Peyer's patch (tissue), 4 donors: ENCODE results near the gene NDRG4. TPM values are rescaled to one million over a fixed set of nuclear protein-coding genes. Genes with fewer than 3 reads are reported as not detected.

Experiments used
- DNase-seq, 3 donors: peaks; one replicate each; pipeline ENCODE4 v3.0.0-alpha.2; 2017 to 2019
- H3K27ac ChIP-seq, 4 donors: fragments of 200-600 bp; sonication (generic); one replicate each; pipeline ENCODE4 v1.5.1; 2016 to 2019
- H3K27me3 ChIP-seq, 2 donors: fragments of 200-600 bp; sonication (generic); one replicate each; pipeline ENCODE4 v1.5.1; 2019
- H3K36me3 ChIP-seq, 3 donors: fragments of 200-600 bp; sonication (generic); one replicate each; pipeline ENCODE4 v1.5.1; 2016 to 2019
- H3K4me1 ChIP-seq, 4 donors: fragments of 200-600 bp; sonication (generic); one replicate each; pipeline ENCODE4 v1.5.1; 2016 to 2019
- H3K4me3 ChIP-seq, 4 donors: fragments of 200-600 bp; sonication (generic); 1 replicate in 3 of 4; 2 replicates in 1 of 4; pipeline ENCODE4 v1.5.1; 2016 to 2019; ENCODE audit warnings: mild to moderate bottlenecking in 1 of 4
- H3K9me3 ChIP-seq, 4 donors: fragments of 200-600 bp; sonication (generic); one replicate each; pipeline ENCODE4 v1.5.1; 2016 to 2019; ENCODE audit warnings: mild to moderate bottlenecking in 1 of 4
- POLR2A ChIP-seq, 2 donors: fragments of 450-650 bp; IDR thresholded peaks; one replicate each; pipeline ENCODE4 v1.5.1; 2017; ENCODE audit warnings: antibody characterized with exemption in 2 of 2, mild to moderate bottlenecking in 2 of 2, moderate library complexity in 2 of 2
- total RNA-seq, 4 donors: library from RNA; depleted of rRNA; stranded (reverse); fragments of >200 nt; gene quantifications; one replicate each; pipeline ENCODE4 v1.1.0, GENCODE V29; 2016
- TF ChIP-seq, protein P1 (sequence below), 6 experiments: fragments of 450-650 bp in 4 of 6; fragments of 200-600 bp in 2 of 6; sonication (generic) in 1 of 6; IDR thresholded peaks; one replicate each; pipeline ENCODE4 v1.5.1; 2017 to 2019; ENCODE audit warnings: antibody characterized with exemption in 6 of 6, mild to moderate bottlenecking in 3 of 6, moderate library complexity in 1 of 6

NDRG4 gene
- total RNA-seq, 4 donors from 2014 or later: 2.1 to 7.1 (median 4.9) TPM; not detected in 1

DNA sequence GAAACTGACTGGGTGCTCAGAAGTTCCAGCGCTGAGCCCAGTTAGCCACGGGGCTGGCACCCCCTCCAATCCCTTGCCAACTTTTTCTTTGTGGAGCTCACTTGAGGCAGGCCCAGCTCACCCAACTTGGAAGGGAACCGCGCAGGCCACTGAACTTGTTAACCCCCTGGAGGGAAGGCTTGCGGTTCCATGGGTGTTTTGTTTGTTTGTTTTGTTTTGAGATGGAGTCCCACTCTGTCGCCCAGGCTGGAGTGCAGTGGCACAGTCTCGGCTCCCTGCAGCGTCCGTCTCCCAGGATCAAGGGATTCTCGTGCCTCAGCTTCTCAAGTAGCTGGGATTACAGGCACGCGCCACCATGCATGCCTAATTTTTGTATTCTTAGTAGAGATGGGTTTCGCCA lies 34.1 kb upstream of the NDRG4 start:
- peaks cover 0 to 36% of the 10 kb centered on the region in 2 donors for H3K27me3 ChIP-seq
- H3K4me3 ChIP-seq: no peak overlapping the region
- DNase-seq: no peak
- TF ChIP-seq, protein P1, sequence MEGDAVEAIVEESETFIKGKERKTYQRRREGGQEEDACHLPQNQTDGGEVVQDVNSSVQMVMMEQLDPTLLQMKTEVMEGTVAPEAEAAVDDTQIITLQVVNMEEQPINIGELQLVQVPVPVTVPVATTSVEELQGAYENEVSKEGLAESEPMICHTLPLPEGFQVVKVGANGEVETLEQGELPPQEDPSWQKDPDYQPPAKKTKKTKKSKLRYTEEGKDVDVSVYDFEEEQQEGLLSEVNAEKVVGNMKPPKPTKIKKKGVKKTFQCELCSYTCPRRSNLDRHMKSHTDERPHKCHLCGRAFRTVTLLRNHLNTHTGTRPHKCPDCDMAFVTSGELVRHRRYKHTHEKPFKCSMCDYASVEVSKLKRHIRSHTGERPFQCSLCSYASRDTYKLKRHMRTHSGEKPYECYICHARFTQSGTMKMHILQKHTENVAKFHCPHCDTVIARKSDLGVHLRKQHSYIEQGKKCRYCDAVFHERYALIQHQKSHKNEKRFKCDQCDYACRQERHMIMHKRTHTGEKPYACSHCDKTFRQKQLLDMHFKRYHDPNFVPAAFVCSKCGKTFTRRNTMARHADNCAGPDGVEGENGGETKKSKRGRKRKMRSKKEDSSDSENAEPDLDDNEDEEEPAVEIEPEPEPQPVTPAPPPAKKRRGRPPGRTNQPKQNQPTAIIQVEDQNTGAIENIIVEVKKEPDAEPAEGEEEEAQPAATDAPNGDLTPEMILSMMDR (IDR thresholded peaks at IDR 0.05): no peak
- TF ChIP-seq POLR2A (IDR thresholded peaks at IDR 0.05): no peak
- no peaks in the 10 kb centered on the region for H3K9me3 ChIP-seq
- H3K36me3 ChIP-seq: no peaks in the 10 kb centered on the region
- H3K27ac ChIP-seq: no peak overlapping the region
- peaks cover 0 to 18% (median 12%) of the 10 kb centered on the region in 4 donors for H3K4me1 ChIP-seq

DNA sequence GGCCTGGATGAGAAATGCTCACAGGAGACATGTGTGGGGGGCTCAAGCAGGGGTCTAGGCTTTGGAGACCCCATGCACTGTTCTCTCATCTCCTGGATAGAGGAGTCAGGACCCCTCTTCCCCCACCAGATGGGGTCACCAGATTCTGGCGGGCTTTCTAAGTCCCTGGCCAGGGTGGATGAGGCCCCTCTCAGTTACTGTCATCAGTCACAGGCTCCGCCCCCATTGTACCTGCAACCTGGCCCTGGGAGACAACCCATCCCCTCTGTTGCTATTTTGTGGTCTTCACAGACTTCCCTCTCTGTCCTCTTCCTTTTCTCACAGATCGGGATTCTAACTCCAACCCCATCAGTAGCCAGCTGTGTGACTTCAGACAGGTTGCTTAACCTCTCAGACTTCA lies 33.5 kb upstream of the NDRG4 start:
- Histone ChIP-seq H3K9me3 (no peaks in the 10 kb centered on the region), H3K36me3 (no peaks in the 10 kb centered on the region), H3K27ac (no peak overlapping the region), H3K4me1 (peaks cover 0 to 18% (median 12%) of the 10 kb centered on the region in 4 donors), H3K27me3 (peaks cover 0 to 36% of the 10 kb centered on the region in 2 donors), H3K4me3 (no peak overlapping the region)
- DNase-seq: no peak
- TF ChIP-seq POLR2A (IDR thresholded peaks at IDR 0.05): no peak
- TF ChIP-seq, protein P1 (IDR thresholded peaks at IDR 0.05): no peak

DNA sequence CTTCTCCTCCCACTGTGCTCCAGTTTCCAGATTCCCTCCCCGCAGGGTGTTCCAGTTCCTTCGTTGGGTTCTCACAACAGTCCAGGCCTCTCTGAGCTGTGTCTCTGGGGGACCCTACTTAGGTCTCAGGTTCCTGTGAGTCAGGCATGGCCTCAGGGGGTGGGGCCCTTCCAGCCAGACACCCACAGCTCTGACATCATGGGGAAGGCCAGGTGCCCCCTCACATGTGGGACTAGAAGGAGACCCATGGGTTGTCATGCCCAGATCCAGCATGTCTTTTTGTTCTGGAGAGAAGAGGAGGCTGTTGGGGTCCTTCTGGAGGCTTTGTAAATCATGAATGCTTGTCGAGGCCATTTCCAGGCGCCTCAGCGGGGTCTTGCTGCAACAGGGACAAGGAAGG lies 32.0 kb upstream of the NDRG4 start:
- no peaks in the 10 kb centered on the region for H3K9me3 ChIP-seq
- peaks cover 0 to 34% of the 10 kb centered on the region in 2 donors for H3K27me3 ChIP-seq
- DNase-seq: no peak
- H3K4me1 ChIP-seq: peaks cover 0 to 18% (median 12%) of the 10 kb centered on the region in 4 donors
- H3K4me3 ChIP-seq: no peak overlapping the region
- TF ChIP-seq, protein P1 (IDR thresholded peaks at IDR 0.05): no peak
- TF ChIP-seq POLR2A (IDR thresholded peaks at IDR 0.05): no peak
- no peak overlapping the region for H3K27ac ChIP-seq
- H3K36me3 ChIP-seq: no peaks in the 10 kb centered on the region

DNA sequence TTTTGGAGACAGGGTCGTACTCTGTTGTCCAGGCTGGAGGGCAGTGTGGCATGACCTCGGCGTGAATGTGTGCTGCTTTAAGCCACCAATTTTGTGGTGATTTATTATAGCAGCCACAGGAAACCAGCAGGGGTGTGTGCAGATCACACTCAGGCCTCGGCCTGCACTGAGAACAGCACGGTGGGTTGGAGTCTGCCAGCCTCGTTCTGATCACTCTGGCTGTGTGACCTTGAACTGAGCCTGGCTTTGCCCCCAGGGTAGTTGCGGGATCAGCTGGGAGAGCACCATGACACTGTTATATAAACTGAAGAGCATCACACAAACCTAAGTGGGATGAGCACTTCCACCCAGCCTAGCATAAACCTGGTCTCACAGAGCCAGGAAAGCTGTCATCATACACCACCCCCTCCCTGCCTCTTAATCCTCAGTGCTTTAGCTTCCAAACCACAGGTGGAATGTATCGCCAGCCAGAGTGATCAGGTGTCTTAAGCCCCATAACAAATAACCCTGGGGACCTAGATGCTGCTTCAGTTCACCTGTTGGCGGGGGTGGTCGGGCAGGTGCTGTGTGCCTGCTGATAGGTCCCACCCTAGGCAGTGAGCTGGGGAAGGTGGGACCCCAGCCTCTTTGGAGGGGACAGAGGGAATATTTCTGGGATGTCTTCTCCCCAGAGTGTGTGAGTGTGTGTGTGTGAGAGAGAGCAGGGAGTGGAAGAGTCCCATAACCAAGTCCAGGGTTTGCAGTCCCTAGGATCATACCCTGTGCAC lies 28.6 kb upstream of the NDRG4 start:
- Histone ChIP-seq H3K27me3 (peaks cover 0 to 1% of the 10 kb centered on the region in 2 donors), H3K4me3 (no peak overlapping the region), H3K9me3 (no peaks in the 10 kb centered on the region), H3K4me1 (no peaks in the 10 kb centered on the region), H3K36me3 (no peaks in the 10 kb centered on the region), H3K27ac (no peak overlapping the region)
- DNase-seq: no peak
- TF ChIP-seq, protein P1 (IDR thresholded peaks at IDR 0.05): no peak
- TF ChIP-seq POLR2A (IDR thresholded peaks at IDR 0.05): no peak

DNA sequence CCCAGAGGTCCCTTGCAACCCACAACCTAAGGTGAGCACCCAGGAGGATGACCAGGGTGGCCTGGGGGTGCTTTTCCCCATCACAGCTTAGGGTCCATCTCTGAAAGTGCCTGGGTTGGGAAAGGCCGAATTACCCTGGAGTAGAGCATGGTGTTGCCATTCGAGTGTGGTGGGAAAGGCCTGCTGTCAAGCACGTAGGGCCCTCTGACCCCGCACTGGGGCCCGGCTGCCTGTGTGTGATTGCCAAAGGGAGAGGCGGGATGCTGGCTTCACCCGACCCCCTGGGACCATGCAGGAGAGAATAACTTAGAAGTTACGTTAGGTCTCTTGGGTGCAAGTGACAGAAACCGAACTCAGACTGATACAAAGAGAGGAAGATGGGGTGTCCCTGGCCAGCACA lies 27.7 kb upstream of the NDRG4 start:
- TF ChIP-seq, protein P1 (IDR thresholded peaks at IDR 0.05): no peak
- TF ChIP-seq POLR2A (IDR thresholded peaks at IDR 0.05): no peak
- no peaks in the 10 kb centered on the region for H3K9me3 ChIP-seq
- no peaks in the 10 kb centered on the region for H3K27me3 ChIP-seq
- no peaks in the 10 kb centered on the region for H3K36me3 ChIP-seq
- H3K4me1 ChIP-seq: no peaks in the 10 kb centered on the region
- no peak for DNase-seq
- H3K4me3 ChIP-seq: no peak overlapping the region
- H3K27ac ChIP-seq: no peak overlapping the region
